Jurkat, Clone E6-1 (cell line): ENCODE results near the gene ADAR.

Source experiments
- DNase-seq: peaks from one replicate; pipeline ENCODE4 v3.0.0-alpha.2; 2011; ENCODE audit warnings: low read depth, low spot score
- H3K4me3 ChIP-seq: 2 replicates; pipeline ENCODE4 v1.5.1; 2011; ENCODE audit warnings: mild to moderate bottlenecking, low read length, control low read depth, moderate library complexity

ADAR gene

DNA sequence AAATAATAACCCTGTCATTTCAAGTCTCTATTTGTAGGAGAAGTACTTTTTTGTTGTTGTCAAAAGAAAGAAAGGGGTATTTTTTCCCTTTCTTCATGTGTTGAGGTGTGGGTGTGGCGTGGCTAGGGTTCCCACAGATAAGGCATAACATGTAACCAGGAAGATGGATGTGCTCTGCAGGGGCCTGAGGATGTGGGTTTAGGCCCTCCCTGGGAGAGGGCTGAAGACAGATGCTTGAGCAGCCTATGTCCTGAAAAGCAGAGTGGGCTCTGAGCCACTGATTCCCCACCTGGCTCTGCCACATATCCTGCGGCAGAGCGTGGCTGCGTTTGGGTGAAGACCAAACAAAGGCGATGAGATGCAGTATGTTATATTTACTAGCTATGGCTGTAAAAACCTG, 13.9 kb upstream of the ADAR start:
- H3K4me3 ChIP-seq: no peak overlapping the region
- peak; percentile 78 for DNase-seq

DNA sequence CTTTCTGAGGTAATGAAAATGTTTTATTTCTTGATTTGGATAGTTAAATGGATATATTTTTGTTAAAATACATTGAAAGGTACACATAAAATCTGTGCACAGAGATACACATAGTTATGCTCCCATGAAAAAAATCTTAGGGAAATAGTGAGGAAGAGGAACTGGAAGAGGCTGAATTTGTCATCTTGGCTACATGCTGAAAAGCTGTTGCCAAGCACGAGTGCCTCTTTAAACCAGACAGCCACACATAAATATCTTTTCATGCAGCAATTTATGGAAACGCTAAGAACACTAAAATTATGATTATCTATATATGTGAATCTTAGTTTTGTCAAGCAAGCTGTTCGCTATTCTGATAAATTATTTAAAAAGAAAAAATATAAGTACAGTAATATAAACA, 12.8 kb upstream of the ADAR start:
- no peak for DNase-seq
- H3K4me3 ChIP-seq: no peak overlapping the region

DNA sequence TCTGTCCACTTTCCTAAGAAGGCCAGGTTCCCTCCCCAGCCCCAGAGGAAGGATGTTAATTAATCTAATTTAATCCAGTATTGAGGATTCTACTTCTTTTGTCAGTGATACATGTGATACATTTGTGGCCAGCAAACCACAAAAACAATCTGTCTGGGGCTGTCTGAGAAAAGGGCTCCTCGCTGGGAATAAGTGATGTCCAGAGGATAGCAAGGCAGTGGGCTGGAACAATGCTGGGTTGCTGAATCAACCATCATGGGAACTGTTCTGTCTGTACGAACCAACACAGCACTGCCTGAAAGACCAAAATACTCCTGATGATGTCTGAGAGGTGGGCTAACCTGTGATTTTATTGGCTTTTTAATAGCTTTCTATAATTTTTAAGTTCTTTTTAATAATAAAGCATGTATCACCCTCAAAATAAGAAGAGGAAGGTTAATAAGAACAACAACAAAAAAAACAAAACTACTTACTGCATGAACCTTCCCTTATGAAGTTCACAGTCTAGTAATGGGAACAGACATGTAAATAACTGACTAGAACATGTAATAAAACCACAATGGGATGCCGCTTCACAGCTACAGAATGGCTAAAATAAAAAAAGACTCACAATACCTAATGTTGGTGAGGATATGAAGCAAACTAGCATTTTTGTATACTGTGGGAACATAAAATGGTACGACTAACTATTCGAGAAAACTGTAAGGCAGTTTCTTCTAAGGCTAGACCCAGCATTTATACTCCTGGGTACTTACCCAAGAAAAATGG, 11.4 kb upstream of the ADAR start:
- H3K4me3 ChIP-seq: no peak overlapping the region
- DNase-seq: no peak

DNA sequence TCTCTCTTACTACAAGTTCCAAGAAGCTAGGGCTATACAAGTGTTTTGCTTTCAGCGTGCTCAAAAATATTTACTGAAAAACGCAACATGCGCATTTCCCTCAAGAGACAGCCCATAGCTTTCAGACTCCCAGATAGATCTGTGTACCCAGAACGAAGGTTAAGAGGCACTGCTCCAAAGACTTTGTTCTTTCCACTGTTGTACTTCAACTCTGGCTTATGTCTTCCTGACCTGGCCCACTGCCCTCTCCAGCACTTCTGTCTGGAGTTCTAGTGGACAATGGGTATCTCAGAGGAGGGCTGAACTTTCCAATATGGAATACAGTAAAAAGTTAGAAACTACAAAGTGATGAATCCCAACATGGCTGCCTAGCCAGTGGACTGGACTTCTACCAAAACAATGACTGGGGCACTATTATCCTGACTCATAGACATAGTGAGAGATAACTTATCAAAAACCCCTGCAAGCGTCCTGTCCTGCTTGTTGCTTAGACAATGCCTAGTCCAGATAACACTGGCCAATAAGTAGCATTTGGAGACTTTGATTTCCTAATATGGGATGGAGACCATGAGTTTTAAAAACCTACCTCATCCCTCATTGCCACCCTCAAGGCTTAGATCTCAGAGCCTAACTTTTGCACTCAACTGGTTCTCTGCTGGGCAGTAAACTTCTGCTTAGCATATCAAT, 8.8 kb upstream of the ADAR start:
- DNase-seq: no peak
- no peak overlapping the region for H3K4me3 ChIP-seq

DNA sequence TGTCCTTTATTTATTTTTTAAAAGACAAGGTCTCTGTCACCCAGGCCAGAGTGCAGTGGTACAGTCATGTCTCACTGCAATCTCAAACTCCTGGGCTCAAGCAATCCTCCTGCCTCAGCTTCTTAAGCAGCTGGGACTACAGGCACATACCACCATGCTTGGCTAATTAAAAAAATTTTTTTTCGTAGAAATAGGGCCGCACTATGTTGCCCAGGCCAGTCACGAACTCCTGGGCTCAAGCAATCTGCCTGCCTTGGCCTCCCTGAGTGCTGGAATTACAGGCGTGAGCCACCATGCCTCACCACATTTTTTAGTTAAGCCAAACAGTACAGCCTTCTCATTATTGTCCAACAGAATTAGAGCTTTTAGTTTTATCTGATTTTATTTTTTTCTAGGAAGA, 7.4 kb upstream of the ADAR start:
- DNase-seq: no peak

DNA sequence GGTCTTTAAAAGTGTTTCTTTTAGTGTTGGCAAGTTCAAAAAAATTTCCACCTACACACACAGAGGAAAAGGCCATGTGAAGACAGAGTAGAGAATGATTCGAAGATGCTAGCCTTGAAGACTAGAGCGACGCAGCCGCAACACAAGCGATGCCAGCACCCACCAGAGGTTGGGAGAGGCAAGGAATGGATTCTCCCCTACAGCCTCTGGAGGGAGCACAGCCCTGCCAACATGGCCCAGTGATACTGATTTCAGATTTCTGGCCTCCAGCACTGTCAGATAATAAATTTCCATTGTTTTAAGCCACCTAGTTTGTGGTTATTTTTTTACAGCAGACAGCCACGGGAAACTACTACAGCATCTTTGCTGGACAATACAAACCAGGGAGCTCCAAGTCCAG, 6.9 kb upstream of the ADAR start:
- H3K4me3 ChIP-seq: no peak overlapping the region
- DNase-seq: no peak

More for the DNA sequence above, 7.4 kb upstream of the ADAR start:
- no peak overlapping the region for H3K4me3 ChIP-seq

DNA sequence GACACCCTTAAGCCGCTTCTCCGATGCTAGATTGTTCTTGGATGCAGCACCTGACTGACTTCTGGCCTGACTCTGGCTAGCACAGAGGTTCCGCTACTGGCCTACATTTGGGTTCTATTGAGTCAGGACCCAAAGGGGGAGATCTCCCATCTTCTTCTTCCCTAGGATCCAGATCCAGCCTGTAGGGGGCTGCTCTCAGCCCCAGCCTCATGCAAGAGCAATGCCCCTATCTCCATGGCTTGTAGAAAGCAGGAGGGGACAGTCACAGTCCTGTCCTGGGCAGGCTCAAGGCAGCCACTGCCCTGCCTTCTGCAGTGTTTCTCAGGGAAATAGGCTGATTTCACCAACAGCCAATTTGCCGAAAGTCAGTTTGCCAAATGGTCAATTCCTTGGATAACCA, 6.3 kb upstream of the ADAR start:
- no peak overlapping the region for H3K4me3 ChIP-seq
- no peak for DNase-seq

DNA sequence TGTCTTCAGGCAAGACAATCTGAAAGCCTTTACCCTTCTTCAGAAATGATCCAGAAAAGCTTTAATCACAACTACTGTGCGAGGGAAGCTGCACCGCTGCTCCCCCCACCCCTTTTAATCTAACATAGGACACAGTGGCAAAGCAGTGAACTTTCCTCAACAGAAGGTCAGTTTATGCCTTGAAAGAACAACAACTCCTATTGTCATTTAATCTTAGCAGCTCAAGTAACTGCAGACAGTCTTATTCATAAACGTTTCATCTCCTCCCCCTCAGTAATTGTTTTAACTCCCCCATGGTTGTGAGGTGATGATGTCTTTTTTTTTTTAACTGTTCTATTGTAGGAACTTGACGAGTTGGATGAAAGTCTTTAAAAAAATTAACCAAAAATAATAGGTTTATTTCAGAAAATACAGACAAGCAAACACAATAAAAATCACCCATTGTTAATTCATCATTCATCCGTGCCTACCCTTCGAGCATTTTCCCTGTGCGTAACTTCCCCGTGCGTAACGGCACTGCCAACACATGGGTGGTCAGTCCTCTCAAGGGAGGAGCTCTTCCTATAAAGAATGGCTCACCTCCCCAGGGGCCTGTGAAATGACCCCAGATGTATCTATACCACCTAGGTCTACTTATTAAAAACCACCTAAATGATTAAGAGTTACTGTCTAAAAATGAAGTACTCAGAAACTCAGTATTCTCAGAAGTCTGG, 3.3 kb upstream of the ADAR start:
- H3K4me3 ChIP-seq: no peak overlapping the region

DNA sequence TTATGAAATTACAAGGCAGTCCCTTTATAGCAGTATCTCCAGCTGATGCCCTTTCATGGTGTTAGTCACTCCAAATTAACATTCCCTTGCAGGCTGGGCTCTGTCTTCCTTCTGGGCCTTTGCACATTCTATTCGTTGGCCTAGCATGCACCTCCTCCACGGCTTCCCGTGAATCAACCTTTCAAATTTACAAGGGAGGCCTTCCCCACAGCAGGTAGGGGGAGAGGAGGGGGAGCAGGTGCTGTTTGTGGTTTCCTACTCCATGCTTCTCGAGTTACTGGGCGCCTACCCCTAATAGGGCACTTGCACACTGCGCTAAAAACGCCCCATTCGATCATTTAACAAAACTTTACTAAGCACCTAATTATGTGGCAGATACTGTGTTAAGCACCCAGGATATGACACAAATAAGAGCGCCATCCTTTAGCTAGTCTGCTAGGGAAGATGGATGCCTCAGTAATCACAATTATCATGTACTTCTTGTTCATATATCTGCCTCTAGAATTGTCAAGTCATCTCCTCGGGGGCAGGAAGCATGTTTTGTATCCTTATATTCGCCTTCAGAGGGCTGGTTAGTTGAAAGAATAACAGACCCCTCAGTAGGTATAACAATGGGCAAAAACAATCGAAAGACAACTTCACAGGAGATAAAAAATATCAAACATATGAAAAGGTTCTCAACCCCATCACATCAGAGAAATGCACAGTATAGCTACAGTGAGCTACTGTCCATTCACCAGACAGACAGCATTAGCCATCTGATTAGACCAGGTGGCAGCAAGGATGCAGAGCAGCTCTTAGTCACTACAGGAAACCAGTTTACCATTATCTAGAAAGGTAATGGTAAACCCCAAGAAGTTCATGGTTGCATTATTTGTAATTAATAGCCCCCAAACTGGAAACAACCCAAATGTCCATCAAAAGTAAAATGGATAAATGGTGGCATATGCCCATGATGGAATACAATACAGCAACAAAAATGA, 1.7 kb upstream of the ADAR start:
- H3K4me3 ChIP-seq: peak overlapping the region; percentile 92
- peak; percentile 88 for DNase-seq

More for the DNA sequence above, 3.3 kb upstream of the ADAR start:
- DNase-seq: no peak

DNA sequence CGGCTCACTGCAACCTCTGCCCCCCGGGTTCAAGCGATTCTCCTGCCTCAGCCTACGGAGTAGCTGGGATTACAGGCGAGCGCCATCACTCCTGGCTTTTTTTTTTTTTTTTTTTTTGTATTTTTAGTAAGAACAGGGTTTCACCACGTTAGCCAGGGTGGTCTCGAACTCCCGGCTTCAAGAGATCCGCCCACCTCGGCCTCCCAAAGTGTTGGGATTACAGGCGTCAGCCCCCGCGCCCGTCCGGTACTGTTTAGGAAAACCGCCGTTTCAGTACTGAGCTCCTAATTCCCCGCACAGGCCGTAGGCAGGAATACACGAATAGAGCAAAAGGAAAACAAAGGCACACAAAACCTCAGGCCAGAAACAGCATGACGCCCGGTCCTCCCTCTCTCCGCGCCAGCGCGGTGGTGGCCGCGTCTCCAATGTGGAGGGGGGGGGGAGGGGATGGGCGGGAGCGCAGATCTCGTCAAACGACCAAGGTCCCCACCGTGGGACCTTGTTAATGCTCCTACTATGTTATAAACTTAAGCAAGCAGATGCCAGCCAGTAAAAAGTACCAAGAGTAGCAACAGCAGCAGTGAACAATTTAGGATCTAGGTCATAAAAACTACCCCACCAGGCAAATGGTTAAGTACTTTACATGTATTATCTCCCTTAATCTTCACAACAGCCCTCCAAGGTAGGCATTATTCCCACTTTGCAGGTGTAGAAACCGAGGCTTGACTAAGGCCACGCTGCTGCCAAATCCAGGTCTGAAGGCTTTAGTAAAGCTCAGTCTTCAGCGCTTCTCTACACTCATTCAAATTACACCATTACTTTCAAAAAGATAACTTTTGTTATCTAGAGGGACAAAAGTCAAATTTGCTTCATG, 648 bp upstream of the ADAR start:
- H3K4me3 ChIP-seq: peak overlapping the region; percentile 92
- no peak for DNase-seq

DNA sequence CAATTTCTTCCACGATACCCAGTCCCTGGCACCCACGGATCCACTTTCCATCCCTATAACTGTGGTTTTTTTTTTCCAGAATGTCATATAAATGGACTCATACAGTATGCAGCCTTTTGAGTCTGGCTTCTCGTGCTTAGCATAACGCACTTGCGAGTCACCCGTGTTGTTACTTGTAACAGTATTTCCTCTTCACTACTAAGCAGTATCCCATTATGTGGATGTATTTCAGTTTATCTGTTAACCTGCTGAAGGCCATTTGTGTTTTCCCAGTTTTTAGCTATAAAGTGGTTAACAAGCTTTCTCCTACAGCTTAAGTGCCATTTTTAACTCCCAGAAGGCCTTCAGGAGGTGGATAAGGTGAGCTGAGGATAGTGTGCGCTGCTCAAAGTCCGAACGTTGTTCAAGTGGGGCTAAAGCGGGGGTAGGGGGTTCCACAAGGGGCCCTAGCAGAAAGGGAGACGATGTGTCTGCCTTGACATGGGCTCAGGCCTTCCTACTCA, 829 bp downstream of the ADAR start:
- H3K4me3 ChIP-seq: peak overlapping the region; percentile 92
- no peak for DNase-seq

DNA sequence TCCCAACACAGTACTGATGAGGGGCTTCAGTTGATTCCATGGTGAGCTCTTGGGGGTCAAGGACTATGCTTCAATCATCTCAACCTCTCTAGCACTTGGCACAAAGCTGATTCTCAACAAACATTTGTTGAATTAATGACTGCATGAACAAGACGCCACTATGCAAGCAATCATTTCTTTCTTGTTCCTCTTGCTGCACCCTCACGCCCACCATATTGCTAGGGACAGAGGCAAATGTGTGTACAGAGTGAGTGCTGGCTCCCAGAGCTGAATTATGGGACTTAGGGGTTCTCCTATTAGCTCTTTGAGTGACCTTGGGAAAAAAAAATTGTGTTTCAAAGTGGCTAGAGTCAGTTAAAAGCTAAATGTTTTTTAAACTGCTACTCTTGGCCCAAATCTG, 2.5 kb downstream of the ADAR start:
- DNase-seq: no peak
- H3K4me3 ChIP-seq: no peak overlapping the region

DNA sequence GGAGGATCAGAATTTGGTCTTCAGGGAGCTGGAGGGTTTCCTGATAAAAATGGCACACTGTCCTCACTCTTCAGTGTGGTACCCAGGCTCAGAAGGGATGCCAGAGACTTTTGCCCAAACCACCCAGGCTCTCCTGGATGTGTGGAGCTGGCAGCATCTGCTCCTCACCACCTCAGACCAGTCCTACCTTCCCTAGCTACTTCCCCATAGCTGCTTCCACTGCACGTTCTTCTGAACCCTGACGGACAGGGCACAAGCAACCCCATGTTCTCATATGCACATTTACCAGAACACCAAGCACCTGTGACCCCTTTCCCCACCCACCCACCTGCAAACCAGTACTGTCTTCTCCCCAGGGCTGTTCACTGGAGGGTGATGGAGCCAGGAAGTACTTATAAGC, 4.7 kb downstream of the ADAR start:
- no peak overlapping the region for H3K4me3 ChIP-seq
- DNase-seq: no peak

DNA sequence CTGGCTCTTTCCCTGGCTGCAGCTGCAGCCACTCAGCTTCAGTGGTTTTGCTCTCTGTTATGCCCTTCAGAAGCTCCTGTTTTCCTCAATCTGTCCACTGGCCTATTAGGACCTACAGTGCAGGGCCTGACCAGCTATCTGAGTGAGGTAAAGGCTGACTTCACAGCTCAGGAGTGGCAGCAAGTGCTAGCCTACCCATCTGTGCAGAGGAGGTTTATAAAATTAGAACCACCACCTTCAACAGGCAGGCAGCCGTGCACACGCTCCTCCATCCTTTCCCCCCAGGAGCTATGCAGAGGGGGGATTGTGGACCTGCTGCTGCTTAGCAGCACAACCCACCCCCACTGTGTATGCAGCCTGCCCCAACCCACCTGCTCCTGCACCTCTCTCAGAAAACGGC, 8.3 kb downstream of the ADAR start:
- no peak overlapping the region for H3K4me3 ChIP-seq
- no peak for DNase-seq

DNA sequence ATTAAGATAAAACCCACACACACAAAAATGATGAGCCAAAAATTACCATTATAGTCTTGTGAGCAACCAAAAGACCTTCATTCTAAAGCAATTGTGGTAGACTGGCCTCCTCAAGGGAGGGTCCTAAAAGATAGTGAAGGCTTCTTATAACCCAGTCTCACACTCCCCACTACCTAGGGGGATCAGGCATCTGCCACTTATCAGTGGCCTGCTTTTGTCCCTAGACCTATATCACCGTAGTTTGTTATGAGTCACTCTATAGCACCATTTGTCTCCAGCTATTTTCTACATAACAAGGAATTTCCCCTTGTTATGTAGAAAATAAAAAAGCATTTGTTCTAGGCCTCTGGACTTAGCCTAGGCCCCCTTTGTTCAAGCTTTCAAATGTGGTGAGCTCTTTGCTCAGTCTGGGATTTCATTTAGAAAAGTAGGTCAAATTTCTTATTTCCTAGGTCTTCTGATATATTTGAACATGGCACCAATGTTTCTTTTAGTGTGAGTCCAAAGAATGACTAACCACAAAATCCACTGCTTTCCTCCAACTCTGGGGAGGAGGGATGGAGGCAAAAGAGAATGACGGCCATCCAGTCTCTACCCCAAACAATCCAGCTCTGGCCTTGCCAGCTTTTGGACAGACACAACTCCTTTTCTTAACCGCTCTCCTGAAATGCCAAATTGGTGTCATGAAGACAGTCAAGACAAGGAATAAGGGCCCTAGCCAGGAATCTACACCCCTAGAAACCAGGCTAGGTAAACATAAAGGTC, 8.9 kb downstream of the ADAR start:
- DNase-seq: no peak
- H3K4me3 ChIP-seq: no peak overlapping the region

DNA sequence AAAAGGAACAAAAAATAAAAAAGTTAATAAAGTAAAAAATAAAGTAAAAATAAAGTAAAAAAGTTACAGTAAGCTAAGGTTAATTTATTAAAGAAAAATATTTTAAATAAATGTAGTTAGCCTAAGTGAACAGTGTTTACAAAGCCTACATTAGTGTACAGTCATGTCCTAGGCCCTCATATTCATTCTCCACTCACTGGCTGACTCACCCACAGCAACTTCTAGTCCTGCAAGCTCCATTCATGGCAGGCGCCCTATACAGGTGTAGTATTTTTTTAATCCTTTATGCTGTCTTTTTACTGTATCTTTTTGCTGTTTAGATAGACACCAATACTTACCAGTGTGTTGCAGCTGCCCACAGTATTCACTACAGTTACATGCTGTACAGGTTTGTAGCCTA, 12.4 kb downstream of the ADAR start:
- no peak overlapping the region for H3K4me3 ChIP-seq
- no peak for DNase-seq

DNA sequence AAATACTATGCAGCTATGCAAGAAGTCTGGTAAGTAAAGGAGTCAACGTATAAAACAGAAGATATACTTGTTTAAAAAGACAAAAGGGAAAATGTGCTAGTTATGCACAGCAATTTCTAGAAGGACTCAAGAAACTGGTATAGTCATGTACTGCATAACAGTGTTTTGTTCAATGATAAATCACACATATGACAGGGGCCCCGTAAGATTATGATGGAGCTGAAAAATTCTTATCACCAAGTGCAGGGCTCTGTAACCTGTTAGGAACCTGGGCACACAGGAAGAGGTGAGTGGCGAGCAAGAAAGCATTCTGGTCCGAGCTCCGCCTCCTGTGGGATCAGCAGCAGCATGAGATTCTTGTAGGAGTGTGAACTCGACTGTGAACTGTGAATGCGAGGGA, 13.2 kb downstream of the ADAR start:
- DNase-seq: no peak
- no peak overlapping the region for H3K4me3 ChIP-seq
